Mucosa of descending colon (tissue), 3 donors: Measurements from ENCODE around the gene CCT2. TPM values are rescaled to one million over a fixed set of nuclear protein-coding genes. Genes with fewer than 3 reads are reported as not detected.

Experiments
- ATAC-seq: fragments of 200-7000 bp; cut with Tn5 transposase; one replicate; pipeline ENCODE4 v1.9.1; 2020; ENCODE audit warnings: mild to moderate bottlenecking, moderate library complexity
- DNase-seq, 3 donors: peaks; one replicate each; pipeline ENCODE4 v3.0.0-alpha.2; 2020
- H3K36me3 ChIP-seq: fragments of 200-600 bp; one replicate; pipeline ENCODE4 v1.8.0; 2021; ENCODE audit warnings: low read depth, mild to moderate bottlenecking
- H3K4me1 ChIP-seq: fragments of 200-600 bp; one replicate; pipeline ENCODE4 v1.8.0; 2021; ENCODE audit warnings: low read depth, mild to moderate bottlenecking
- H3K4me3 ChIP-seq: fragments of 200-600 bp; one replicate; pipeline ENCODE4 v1.8.0; 2021; ENCODE audit warnings: mild to moderate bottlenecking
- H3K9me3 ChIP-seq: fragments of 200-600 bp; one replicate; pipeline ENCODE4 v1.8.0; 2021; ENCODE audit warnings: mild to moderate bottlenecking
- intact Hi-C, 2 donors: fragments of 100-400 bp; cut with DNase I in 1 of 2; cut with micrococcal nuclease in 1 of 2; formaldehyde crosslinking; loops; one replicate each; pipeline versions ENCODE4 v1.11.0 to v1.11.1; 2022; cut with DNase I, micrococcal nuclease
- total RNA-seq, 3 donors: library from RNA; stranded (reverse); fragmentation: NEBNext Ultra II Directional in 2 of 3; extraction: Animal tissue kit (Norgen Biotek cat#: 25700) in 2 of 3; gene quantifications; one replicate each; pipeline versions ENCODE4 v1.2.1 to v1.2.4, GENCODE V29; 2021 to 2023
- TF ChIP-seq, protein P1 (sequence below): fragments of 200-600 bp; IDR thresholded peaks from one replicate; pipeline ENCODE4 v1.8.0; 2022; ENCODE audit warnings: antibody characterized with exemption, mild to moderate bottlenecking
- donor health status: DM: no; HTN: no; CAD: no; lungs with moderate emphysema.
- donor health status: DM: no; HTN: no; CAD: no.
- donor health status: DM: no; HTN: yes; CAD: no.

The CCT2 gene
- total RNA-seq, 3 donors from 2014 or later: 85.0 to 106 (median 103) TPM

DNA sequence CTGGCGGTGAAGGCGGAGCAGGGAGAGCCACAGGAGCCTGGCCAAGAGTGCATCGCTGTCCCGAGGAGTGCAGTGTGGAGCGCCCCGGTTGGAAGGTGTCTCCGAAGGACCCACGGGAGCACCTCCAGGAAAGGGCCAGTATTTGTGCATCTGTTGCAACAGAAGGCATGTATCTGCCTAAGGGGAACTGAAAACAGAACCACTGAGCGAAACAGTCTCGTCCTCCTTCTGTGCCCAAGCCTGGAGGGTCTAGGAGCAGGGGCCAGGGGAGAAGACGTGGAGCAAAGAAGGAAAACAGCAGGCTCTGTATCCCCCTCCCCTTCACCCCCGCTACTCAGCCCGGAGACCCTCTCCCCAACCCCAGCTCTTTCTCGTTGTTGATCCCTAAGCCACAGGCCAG is 30.8 kb downstream of the CCT2 start:
- no peaks in the 10 kb centered on the region for H3K36me3 ChIP-seq
- intact Hi-C loops: no loop called here
- DNase-seq (no peak), ATAC-seq (no peak)
- TF ChIP-seq, protein P1, sequence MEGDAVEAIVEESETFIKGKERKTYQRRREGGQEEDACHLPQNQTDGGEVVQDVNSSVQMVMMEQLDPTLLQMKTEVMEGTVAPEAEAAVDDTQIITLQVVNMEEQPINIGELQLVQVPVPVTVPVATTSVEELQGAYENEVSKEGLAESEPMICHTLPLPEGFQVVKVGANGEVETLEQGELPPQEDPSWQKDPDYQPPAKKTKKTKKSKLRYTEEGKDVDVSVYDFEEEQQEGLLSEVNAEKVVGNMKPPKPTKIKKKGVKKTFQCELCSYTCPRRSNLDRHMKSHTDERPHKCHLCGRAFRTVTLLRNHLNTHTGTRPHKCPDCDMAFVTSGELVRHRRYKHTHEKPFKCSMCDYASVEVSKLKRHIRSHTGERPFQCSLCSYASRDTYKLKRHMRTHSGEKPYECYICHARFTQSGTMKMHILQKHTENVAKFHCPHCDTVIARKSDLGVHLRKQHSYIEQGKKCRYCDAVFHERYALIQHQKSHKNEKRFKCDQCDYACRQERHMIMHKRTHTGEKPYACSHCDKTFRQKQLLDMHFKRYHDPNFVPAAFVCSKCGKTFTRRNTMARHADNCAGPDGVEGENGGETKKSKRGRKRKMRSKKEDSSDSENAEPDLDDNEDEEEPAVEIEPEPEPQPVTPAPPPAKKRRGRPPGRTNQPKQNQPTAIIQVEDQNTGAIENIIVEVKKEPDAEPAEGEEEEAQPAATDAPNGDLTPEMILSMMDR: no peak
- H3K4me1 ChIP-seq: no peaks in the 10 kb centered on the region
- no peaks in the 10 kb centered on the region for H3K9me3 ChIP-seq
- H3K4me3 ChIP-seq: no peak overlapping the region

- Histone ChIP-seq H3K4me1 (no peaks in the 10 kb centered on the region), H3K4me3 (no peak overlapping the region), H3K9me3 (no peaks in the 10 kb centered on the region), H3K36me3 (no peaks in the 10 kb centered on the region)
- ATAC-seq (no peak), DNase-seq (no peak)
- TF ChIP-seq, protein P1: no peak
- intact Hi-C loops: no loop called here
Measured at GRCh38 chr12:69619050-69619449, 33.8 kb downstream of the CCT2 start.

GRCh38 chr12:69620077-69620476 is 34.8 kb downstream of the CCT2 start:
- intact Hi-C loops: no loop called here
- DNase-seq (no peak), ATAC-seq (no peak)
- Histone ChIP-seq H3K9me3 (no peaks in the 10 kb centered on the region), H3K36me3 (no peaks in the 10 kb centered on the region), H3K4me1 (no peaks in the 10 kb centered on the region), H3K4me3 (no peak overlapping the region)
- TF ChIP-seq, protein P1: no peak

DNA sequence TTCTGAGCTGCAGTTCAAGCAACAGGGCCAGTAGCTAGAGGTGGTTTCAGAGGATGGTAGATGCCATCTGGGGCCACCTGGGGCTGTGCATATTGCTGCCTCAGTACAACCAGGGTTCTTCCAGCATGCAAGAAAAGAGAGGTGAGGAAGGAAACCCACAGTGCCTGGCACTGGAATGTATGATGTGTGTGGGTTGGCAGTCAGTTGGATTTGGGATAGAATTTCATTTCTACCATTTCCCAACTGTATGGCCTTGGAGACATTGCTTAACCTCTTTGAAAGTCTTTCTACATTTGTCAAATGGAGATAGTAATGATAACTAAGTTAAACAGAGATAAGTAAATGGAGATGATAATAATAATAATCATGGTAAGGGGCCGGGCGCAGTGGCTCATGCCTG is 35.7 kb downstream of the CCT2 start:
- Histone ChIP-seq H3K9me3 (no peaks in the 10 kb centered on the region), H3K4me1 (no peaks in the 10 kb centered on the region), H3K4me3 (no peak overlapping the region), H3K36me3 (no peaks in the 10 kb centered on the region)
- intact Hi-C loops: no loop called here
- TF ChIP-seq, protein P1: no peak
- ATAC-seq (no peak), DNase-seq (no peak)

DNA sequence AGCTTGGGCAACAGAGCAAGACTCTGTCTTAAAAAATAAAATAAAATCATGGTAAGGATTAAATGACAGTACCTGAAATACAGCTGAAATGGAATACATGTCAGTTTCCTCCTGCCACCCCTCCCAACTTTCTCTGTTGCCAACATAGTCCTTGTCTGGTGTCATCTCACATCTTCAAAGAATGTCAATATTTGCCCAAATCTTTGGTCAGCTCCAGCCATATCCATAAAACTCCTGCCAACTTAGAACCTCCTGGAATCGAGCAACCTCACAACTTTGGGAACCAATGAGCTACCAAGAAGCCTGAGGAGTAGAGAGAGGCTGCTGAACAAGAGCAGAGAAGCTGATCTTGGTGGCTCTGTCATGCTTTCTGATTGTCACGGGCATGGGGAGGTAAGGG is 36.3 kb downstream of the CCT2 start:
- ATAC-seq: no peak
- intact Hi-C loops: no loop called here
- Histone ChIP-seq H3K4me3 (no peak overlapping the region), H3K36me3 (no peaks in the 10 kb centered on the region), H3K9me3 (no peaks in the 10 kb centered on the region), H3K4me1 (no peaks in the 10 kb centered on the region)
- no peak for DNase-seq
- TF ChIP-seq, protein P1: no peak

GRCh38 chr12:69623970-69624369 is 38.7 kb downstream of the CCT2 start:
- Histone ChIP-seq H3K9me3 (no peaks in the 10 kb centered on the region), H3K4me3 (no peak overlapping the region), H3K4me1 (no peaks in the 10 kb centered on the region), H3K36me3 (no peaks in the 10 kb centered on the region)
- ATAC-seq (no peak), DNase-seq (no peak)
- TF ChIP-seq, protein P1: no peak
- intact Hi-C loops: no loop called here
